NCI-H526 treated with DMSO at 0.1 percent for 48 hours (cell line): Measurements from ENCODE around the gene FGF22.

Experiments used
- DNase-seq: peaks from one replicate; lab custom pipeline; 2025; lab: John Stamatoyannopoulos, UW

Gene FGF22

DNA sequence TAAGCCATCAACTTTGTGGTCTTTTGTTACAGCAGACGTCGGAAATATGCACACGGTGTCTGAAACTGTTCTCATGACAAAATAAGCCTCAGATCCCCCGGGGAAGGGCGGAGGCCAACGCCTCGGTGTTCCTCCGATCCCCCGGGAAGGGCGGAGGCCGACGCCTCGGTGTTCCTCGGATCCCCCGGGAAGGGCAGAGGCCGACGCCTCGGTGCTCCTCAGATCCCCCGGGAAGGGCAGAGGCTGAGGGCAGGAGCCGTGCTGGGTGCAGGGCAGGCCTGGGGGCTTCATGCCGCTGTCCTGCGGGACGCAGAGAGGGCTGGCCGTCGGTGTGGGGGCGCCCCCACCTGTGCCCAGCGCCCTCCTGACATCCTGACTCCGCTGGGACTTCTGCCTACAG is 4.7 kb downstream of the FGF22 start:
- DNase-seq: no peak

DNA sequence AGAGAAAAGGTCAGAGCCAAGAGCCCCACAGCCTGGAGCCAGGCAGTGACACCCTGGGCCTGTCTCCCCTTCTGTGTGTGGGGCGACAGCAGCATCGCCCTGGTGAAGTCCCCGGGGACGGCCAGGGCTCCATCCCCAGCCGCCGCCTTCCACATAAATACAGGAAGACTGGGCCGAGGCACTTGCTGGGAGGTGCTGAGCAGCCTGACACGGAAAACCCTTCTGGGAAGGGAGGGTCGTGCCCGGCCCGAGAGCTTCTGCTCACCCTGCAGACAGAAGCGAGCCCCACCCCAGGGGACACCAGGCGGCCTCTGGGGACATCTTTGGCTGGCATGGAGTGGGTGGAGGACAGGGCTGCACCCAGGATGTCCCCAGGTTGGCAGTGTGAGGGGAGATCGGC is 5.1 kb downstream of the FGF22 start:
- no peak for DNase-seq

DNA sequence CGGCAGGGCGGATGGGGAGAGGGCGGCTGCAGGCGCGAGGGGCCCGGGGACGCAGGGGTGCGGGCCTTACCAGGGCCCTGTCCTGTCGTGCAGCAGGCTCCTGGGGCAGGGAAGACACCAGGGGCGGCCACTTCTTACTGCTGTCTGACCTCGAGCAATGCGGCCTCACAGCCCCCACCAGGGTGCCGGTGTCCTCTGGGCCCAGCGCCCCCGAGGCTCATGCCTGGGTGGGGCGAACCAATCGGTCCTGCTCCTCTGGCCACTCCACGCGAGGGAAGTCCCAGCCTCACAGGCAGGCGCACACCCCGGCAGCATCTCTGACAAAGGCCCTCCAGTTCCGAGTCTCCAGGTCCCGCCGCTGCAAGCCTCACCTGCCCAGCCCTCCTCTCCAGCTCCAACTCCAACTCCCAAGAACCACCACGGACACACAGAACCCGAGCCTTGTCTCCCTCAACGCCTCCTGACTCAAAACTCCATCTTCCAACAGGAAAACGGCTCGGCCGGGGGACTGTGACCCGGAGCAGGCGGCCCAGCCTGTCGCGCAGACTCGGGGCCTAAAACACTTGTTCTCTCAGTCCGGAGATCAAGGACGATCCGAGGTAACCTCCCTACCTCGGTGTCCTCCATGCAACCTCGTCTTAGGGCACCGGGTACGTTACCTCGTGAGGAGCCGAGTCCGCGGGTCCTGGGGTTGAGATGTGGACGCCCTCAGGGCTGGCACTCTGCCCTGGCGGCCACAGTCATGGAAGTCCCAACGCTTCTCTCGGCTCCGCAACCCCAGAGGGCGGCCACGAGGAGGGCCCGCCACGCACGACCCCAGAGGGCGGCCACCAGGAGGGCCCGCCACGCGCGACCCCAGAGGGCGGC is 6.5 kb downstream of the FGF22 start:
- no peak for DNase-seq

DNA sequence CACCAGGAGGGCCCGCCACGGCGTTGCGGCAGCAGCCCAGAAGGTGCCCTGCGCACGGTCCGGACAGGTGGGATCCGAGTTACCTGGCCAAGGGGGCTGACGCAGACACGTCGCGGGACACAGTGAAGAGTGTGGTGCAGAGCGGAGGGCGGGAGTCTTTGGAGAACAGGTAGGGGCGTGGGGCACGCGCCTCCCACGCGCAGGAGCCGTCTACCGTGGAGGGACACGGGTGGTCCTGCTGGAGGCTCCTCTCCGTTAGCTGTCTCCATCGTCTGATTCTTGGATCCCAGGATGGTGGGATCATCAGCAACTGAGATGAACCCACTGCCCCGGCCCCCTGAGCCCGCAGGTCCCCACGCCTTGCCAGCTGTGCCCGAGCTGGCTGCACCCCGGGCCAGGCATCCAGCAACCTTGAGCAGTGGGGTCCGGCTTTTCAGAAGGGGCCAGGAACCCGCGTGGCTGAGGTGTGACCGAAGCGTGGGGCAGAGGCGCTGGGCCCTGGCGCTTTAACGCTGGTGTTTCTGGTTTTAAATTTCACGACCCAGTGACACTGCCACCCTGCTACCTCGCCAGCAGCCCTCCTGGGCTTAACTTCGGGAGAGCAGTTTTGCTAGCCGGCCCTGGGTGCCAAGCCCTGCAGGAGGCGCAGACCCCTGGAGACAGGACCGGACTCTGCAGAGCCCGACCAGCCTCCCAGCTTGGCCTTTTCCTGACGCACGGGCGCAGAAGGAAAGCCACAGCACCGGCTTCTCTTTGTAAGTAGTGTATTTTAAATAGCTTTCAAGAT is 7.3 kb downstream of the FGF22 start:
- no peak for DNase-seq

DNA sequence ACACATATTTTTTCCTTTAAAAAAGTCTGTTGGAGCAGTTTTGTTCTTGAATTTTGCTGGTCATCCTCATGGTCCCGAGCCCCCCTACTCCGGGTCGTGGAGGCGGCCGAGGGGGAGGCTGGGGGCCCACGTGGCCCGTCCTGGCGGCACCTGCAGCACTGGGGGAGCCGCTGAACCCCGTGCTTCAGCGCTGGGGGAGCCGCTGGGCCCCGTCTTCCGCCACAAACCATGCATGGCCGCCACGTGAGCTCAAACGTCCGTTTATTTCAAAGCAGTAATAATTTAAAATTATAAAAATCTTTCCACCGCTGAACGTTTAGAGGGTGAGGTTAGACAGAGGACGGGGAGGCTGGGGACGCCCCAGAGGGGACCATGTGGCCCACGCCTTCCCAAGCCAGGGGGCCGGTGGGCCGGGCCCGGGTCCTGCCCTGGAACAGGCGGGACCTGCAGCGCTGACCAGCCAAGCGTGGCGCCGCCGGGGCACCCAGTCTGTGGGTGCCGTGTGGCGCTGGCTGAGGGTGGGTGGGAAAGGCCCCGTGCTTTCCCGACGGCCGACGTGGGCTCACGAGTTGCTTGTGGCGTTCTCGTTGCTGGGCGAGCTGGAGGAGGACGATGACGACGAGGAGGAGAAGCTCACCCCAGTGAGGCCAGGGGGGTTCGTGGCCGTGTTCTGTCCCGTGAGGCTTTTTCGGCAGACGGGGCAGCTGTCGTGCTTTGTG is 8.0 kb downstream of the FGF22 start:
- no peak for DNase-seq

DNA sequence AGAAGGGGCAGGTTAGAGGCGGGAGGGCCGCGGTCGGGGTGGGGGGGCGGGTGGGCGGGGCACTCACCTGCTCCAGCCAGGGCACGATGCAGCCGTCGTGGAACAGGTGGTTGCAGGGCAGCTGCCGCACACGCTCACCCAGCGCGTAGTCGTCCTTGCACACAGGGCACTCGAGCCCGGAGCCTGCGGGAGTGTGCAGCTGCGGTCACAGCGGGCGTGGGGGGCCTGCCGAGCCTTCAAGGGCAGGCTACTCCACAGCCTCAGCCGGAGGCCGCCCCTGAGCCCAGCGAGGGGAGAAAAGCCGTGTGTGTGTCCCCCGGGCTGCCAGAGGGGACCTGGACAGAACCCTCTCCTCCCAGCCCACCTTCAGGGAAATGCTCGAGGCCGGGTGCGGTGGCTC is 8.6 kb downstream of the FGF22 start:
- DNase-seq: no peak

DNA sequence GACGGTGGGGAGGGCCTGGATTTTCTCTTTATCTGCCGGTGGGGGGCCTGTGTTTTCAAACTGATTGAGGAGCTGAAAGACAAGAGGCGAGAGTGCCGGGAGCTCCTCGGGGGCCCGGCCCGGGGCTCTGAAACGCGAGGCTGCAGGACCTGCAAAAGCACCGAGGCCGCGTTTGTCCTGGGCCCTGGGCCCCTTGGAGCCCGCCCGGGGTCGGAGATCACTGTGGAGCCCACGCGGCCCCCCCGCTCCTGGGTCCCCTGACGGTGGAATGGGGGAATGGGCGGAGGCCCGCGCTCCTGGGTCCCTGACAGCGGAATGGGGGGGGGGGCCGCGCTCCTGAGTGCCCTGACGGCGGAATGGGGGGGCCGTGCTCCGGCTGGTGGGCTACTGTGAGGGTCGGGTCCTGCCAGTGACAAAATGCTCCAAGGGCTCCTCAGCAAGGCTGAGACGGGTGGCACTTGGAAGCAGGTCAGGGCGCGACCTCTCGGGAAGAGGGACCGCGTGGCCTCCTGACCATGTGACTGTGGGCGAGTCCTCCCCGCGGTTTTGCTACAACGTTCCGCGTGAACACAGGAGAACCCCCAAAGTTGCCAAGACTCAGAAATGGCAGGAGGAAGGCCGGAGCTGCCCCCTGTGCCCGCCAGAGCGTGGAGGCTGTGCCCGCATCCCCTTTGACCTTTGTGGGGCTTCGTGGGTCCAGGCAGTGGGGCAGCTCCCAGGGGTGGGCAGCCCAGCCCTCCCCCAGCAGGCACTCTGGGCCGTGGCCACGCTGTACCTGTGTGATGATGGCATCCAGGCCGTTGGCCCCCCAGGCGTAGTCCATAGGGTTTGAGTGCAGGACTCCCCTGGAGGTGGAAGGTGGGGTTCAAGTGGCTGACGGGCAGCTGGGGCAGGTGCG is 9.5 kb downstream of the FGF22 start:
- no peak for DNase-seq

DNA sequence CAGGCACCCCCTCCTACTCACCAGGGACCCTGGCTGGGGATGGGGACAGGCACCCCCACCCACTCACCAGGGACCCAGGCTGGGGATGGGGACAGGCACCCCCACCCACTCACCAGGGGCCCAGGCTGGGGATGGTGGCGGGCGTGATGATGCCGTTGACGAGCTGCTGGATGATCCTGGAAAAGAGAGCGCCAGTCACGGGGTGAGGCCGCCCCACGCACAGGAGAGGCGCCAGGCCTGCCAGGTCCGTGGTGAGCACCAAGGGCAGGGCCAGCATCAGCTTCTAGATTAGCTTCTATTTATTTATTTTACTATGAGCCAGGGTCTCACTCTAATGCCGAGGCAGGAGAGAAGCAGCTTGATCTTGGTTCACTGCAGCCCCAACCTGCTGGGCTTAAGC is 10.4 kb downstream of the FGF22 start:
- no peak for DNase-seq

DNA sequence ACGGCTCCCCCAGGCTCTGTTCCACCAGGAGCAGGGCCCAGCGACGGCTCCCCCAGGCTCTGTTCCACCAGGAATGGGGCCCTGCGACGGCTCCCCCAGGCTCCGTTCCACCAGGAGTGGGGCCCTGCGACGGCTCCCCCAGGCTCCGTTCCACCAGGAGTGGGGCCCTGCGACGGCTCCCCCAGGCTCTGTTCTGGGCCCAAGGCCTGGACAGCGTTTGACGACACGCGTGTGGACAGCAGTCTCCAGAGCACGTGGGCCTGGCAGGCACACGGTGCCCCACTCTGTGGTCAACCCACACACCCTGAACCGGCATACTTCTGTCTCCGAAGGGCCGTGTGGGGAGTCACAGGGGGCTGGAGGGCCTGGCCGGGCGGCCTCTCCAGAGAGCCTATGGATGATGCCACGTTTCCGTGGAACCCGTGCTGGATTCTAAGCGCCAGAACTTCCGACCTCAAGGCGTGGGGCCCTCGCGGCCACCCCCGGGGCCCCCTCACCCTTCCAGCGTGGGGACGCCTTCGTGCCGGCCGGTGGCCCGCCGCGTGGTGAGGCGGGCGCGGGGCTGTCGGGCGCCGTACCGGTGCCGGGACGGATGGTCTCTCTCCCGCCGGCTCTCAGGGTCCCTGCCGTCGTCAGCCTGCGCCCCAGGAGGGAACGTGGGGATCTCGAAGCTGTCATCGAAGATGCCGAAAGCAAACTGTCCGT is 11.6 kb downstream of the FGF22 start:
- no peak for DNase-seq

DNA sequence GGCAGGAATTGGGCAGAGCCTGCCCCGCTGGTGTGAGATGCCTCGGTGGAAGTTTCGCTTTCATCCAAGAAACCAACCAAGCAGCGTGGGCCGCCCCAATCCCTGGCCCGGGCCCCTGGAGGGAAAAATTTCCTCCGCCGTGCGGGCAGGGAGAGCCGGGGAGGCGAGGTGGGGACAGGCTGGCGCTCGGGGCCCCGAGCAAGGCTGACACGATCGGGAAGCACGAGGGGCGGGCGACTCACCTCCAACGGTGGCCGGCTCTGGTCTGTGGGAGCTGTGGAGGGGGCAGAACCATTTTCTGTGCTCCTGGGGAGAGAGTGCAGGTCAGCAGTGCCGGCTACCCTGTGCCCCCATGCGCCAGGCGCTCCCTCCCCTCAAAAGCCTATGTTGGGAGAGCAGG is 12.3 kb downstream of the FGF22 start:
- no peak for DNase-seq

DNA sequence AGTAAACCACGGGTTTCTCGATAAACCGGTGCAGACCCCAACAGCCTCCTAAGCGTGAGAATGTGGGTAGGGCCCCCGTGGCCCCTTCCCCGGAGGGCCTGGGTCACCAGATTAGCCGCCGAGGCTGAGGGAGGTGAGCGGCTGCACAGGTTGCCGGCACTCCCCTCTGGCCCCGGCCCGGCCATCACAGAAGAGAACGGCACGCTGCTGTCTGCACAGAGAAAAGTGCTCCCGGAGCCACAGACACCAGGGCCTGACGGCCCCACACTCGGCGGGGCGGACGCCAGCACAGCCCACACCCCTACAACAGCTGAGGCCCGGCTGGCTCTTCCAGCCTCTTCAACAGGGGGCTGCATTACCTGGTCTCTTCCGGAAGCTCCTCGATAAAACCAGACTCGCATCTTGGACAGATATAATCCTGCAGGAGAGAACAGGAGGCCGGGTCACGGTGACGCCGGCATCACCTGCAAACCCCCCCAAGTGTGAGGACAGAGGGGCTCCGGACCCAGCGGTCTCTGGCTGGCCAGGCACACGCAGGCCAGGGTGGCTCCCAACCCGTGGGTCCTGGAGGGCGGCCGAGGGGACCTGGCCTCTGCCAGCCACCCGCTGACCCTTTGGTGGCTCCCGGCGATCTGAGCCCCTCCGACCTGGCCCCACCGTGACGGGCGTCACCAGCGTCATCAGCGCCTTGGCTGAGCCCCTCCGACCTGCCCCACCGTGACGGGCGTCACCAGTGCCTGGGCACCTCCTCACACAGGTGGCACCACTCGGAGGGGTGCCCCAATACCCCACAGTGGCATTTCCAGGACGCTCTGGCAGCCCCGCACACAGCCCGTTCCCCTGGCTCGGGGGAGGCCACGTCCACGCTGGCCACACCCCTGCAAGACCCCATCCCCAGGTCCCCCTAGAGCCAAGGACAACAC is 13.0 kb downstream of the FGF22 start:
- no peak for DNase-seq

DNA sequence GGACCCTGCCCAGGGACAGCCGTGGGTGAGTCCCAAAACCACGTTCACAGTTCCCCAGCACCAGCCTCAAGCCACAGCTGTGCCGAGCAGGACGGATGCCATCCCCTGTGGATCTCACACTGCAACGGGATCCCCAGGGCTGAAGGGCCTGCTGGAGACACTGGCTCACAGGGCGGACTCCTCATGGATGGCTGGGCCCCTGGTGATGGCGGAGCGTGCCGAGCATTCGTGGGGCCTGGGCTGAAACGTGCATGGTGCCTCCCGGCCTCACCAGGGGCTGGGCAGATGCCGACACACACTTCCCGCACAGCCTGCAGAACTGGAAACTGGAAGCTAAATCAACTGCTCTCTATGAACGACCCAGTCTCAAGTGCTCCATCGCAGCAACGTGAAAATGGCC is 13.7 kb downstream of the FGF22 start:
- no peak for DNase-seq

DNA sequence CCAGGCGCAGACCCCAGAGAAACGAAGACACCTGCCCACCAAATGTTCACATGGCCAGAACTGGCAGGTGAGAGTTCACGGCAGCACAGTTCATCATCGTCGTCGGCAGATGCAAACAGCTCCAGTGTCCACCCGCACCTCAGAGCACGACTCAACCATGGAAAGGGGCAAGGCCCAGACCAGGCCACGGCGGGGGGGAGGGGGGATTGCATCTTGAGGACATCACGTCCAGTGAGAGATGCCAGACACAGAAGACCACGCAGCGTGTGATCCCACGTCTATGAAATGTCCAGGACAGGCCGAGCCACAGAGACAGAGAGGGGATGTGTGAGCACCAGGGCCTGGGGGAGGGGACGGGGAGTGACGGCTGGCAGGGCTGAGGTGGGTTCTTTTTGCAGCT is 16.0 kb downstream of the FGF22 start:
- no peak for DNase-seq

DNA sequence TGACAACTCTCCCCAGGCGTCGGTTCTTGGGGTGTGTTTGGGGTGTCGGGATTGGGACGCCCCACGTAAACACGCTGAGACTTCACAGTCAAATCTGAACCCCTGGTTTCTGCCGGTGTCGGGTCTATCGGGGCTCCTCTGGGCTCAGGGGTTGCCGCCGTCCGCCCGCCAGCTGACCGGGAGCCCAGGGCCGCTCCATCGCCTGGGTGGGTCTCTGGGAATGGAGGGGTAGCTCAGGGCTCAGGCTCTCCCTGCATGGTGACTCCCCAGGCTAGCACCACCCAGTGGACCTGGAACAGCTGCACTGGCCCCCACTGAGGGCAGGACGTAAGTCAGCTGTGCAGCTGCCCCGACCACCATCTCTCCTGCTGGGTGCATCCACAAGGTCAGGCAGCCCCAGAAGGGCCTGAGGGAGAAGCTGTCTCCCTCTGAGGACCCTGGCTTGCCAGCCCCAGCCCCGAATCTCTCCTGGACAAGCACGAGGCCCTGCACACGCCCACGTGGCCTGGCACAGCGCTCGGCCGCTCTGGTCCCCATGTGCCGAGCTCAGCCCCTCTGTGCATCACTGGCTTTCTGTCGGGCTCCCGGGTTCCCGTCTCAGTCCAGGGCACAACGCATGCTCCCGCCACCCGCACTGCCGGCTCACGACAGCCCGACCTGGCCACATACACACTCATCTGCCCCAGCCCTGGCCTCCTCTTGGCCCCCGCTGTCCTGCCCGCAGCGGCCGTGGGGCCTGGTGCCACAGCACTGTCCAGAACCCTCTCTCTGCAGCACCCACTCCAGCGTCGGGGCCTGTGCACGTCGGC is 17.3 kb downstream of the FGF22 start:
- DNase-seq: no peak

DNA sequence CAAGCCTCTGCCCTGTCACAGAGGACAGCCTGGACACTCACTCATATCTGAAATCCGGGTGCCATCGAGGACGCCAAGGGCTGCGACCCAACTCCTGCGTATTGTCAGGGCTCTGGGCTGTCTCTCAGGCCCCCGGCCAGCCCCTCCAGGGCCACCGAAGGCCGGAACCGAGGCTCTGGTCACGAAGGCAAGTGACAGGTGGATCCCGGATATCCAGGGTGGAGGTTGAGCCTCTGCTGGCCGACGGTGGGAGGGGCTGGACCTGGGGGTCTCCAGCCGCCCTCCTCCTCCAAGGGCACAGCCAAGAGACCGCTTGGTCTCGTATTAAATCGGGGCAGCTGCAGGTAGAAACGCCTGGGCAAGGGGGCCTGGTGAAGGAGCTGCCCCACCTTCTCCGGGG is 17.9 kb downstream of the FGF22 start:
- DNase-seq: no peak

DNA sequence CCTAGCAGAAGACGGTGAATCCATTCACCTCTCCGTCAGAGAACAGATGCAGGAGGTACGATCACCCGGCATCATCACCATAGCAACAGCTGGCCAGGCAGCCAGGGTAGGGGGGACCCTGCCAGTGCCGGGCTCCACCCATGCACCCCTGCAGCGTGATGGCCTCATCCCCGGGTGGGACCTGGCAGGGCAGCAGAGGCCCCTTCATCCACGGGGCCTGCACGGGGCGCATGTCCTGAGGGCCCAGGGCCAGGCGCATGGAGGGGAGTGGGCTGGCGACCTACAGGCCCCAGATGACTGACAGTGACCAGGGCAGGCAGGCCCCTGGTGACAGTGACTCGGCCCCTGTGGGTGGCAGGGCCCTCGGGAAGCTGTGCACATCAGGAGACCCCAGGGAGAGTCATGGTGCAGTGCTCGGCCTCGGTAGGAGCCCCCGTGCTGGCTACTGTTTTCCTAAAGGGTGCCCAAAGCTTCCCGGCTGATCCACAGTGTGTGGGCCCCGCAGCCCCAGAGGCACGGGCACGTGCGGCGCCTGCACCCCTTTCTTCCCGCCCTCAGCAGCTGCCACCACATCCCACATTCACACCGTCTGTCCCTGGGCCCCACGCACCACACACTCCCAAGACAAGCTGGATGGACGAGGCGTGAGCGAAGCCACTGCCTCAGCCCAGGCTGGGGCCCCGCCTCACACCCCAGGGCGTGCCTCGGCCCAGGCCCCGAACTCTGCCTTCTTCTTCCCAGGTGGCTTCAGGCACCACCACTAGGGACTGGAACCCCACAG is 18.6 kb downstream of the FGF22 start:
- DNase-seq: no peak

DNA sequence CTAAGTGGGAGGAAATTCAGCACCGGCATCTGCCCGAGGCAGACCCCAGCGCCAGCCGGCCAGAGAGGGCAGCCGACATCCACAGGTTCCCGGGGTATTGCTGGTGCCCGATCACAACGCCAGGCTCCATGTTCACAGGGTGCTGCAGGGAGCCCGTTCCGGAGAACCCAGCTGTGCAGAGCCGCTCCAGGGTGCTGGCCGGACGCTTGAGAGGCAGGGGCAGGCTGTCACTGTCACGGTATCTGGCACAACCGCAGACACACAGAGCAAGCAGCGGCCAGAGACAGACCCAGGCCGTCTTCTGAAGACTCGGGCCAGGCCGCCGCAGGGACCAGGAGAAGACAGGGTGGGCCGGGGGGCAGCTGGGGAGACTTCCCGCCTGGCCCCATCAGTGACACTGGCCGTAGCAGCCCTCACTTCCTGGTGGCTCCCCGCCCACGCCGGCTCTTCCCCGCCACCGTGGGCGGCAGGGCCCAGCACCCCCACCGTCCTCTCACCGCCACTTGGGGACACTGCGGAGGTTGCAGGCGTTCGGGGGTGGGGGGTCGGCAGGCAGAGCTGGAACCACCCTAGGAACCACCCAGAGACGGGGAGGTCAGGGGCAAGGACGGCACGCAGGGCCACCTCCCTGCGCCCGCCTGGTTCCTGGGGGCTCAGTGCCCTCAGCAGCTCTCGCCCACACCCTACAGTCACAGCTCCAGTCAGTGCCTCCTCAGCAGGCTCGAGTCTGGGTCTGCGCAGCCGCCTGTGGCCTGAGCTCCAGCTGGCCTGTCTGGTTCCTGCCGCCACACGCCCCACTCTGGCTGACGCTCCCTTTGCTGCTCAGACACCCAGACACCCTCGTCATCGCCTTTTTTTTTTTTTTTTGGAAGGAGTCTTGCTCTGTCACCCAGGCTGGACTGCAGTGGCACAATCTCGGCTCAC is 19.5 kb downstream of the FGF22 start:
- no peak for DNase-seq
